Activated T-cell treated with anti-CD3 and anti-CD28 coated beads, Interleukin-2, amount 50 U/mL, for 48 hours (primary cell): ENCODE data around the gene SEMA3A.

Experiments
- DNase-seq, 2 experiments: peaks; one replicate each; pipeline ENCODE4 v3.0.0-alpha.2; 2020

SEMA3A gene

GRCh38 chr7:83918142-83918541 is 276.4 kb downstream of the SEMA3A start:
- DNase-seq: no peak

GRCh38 chr7:83913174-83913573 is 281.4 kb downstream of the SEMA3A start:
- DNase-seq: no peak

GRCh38 chr7:83908526-83908925 is 286.1 kb downstream of the SEMA3A start:
- DNase-seq: no peak
